GM12874 (cell line): ENCODE measurements around the gene GINS1.

ENCODE experiments used
- TF ChIP-seq, protein P1 (sequence below): IDR thresholded peaks from 2 replicates; pipeline ENCODE4 v1.5.1; 2011; ENCODE audit warnings: low read depth, mild to moderate bottlenecking, control low read depth, low read length, moderate library complexity; ENCODE audit not compliant: insufficient read depth

Gene GINS1

DNA sequence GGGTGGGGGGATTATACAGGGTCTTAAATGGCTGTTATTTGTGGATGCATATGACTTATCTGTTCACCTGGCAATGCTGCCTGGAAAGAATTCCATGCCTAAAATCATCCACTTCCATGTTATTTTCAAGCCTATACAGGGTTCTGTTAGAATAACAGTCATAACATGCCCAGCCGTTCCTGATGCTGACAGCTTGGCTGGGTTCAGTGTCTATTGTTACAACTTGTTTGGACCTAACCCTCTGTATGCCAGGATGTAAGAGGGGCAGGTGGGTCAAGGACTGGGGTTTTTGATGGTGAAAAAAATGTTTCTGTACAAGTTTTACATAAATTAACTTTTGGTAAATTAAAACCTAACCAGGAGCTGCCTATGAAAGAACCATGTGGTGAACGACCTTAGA is 79.8 kb downstream of the GINS1 start:
- TF ChIP-seq, protein P1, sequence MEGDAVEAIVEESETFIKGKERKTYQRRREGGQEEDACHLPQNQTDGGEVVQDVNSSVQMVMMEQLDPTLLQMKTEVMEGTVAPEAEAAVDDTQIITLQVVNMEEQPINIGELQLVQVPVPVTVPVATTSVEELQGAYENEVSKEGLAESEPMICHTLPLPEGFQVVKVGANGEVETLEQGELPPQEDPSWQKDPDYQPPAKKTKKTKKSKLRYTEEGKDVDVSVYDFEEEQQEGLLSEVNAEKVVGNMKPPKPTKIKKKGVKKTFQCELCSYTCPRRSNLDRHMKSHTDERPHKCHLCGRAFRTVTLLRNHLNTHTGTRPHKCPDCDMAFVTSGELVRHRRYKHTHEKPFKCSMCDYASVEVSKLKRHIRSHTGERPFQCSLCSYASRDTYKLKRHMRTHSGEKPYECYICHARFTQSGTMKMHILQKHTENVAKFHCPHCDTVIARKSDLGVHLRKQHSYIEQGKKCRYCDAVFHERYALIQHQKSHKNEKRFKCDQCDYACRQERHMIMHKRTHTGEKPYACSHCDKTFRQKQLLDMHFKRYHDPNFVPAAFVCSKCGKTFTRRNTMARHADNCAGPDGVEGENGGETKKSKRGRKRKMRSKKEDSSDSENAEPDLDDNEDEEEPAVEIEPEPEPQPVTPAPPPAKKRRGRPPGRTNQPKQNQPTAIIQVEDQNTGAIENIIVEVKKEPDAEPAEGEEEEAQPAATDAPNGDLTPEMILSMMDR = no peak

DNA sequence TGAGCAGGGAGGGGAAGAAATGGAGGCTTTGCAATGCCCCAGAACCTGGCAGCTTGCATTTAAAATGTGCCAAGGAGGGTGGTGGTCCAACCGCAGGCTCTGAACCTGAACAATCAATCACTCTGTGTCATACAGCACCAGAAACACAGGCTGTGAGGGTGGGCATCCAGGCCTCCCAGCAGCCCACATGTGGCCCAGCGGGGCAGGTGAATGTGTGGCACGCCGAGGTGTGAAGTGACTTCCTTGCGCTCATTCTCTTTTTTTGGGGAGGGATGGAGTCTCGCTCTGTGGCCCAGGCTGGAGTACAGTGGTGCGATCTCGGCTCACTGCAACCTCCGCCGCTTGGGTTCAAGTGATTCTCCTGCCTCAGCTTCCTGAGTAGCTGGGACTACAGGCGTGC is 80.5 kb downstream of the GINS1 start:
- TF ChIP-seq, protein P1 = no peak

DNA sequence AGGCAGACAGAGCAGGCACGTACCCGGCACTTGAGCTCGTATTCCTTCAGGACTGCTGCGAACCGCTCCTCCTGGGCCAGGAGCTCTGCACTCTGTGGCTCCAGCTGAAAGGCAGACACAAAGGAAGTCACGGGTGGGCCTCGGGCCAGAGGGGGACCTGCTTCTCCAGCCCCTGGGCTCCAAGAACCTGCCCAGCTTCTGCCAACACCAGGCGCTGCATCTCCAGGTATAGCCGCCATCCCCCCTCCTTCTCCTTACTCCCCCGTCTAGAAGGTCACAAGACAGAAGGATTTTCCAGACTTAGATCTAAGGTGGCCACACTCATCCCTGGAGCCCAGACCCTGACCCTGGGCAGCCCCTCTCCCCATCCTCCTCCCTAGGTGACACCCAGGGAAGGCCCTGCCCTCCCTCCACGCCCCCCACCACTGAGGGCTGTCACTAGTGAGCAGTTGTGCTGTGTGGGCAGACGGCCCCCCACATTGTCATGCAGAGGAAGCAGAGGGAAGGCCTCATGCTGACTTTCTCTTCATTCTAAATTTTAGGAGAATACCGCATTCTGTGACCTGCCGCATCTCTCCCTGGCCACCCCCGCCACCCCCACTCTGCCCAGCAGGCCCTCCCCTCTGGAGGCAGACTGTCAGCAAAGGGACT is 81.9 kb downstream of the GINS1 start:
- TF ChIP-seq, protein P1 = no peak

DNA sequence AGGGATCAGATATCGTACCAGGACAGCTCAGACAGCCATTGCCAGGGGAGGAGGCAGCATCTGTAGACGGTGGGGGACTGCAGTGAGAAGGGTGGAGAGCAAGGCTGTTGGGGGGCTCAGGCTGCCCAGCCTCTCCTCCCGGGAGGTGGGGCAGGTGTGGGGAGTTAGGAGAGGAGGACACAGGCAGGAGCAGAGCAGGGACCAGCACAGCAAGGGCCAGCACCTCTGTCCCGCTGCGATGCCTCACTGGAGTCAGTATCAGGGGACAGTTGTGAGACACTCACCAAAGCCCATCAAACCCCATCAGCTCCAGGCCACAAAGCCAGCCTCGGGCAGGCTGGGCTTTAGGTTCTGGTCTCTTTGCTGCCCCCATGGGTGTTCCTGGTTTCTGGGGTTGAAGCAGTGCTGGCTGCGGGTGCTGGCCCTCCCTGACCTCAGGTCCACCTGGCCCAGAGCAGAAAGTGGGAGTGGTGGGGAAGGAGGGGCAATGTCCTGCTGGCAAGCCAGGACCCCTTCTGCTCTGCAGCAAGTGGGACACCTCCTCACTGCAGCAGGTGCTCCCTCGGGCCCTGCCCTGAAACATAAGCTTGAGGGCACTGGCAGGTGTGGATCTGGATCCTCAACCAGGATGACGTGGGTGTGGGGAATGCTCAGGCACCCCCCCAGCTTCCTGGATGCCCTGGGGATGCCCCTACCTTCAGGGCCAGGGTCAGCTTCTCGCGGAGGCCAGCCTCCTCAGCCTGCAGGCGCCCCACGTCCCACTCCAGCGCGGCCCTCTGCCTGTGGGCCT is 83.4 kb downstream of the GINS1 start:
- TF ChIP-seq, protein P1 = no peak

DNA sequence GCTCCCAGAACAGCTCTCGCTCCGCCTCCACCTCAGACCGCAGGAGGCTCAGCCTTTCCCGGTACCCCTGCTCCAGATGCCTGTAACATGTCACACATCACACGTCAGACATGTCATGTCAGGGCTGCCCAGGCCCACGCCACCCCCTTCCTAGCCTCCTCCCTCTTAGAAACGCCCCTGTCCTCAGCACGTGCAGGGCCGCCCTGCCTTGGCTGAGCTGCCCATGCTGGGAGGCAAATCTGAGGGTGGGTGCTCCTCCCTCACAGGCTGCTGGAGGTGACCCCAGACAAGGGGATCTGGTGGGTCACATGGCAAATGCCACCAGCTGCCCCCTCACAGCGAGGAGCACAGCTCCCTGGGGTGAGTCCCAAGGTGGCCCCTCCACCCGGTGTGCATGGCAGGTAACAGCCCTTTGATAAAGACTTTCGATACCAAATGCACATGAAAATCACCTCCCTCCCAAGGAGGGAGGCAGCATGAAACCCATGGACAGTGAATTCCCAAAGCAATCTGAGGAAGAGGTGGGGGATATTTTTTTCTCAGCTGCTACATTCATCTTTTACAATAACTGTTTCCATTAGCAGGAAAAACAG is 84.1 kb downstream of the GINS1 start:
- TF ChIP-seq, protein P1 = no peak

DNA sequence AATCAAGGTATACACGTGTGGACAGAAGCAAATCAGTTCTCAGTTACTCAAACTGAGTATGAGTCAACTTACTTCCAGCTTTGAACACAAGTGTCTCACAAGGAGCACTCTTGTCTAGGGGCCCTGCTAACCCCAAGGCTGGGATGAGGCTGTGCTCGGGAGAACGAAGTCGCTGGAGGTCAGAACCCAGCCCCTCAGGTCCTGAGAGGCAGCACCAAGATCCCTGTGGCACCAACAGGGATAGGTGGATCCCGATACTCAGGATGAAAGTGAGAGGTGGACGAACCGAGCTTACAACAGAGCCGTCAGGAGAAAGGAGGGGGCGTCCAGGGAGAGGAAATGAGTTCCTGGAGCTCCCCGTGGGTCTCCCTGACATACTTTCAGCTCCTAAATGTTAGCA is 85.7 kb downstream of the GINS1 start:
- TF ChIP-seq, protein P1 = no peak

DNA sequence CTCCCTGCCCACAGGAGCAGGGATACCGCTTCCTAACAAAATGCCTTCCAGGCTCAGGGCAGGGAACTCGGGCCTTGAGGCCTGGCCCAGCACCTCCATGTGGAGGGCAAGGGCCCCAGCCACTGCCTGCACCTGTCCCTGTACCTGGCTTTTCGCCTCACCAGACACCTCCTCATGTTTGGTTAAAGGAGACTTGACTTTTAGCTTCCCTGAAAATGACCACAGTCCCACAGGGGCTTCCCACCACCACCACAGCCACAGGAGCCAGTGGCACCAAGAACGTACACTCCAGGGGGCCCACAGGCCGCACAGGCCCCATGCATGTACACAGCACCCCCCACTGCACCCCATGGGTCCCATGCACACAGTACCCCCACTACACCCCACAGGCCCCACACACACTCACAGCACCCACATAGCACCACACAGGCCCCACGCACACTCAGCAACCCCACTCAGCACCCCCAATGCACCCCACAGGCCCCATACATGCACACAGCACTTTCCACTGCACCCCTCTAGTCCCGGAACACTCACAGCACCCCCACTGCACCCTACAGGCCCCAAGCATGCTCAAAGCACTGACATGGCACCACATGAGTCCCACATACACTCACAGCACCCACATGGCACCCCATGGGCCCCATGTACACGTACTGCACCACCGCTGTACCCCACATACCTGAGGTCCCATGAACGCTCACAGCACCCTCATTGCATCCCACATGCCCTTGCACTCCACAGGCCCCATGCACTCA is 86.5 kb downstream of the GINS1 start:
- TF ChIP-seq, protein P1 = no peak
